NCI-H524 treated with DMSO at 0.1 percent for 48 hours (cell line): ENCODE results near the gene BMPR1B.
"Not testable (repeated sequence)": the region's sequence is repeated elsewhere in the genome, so short reads cannot be mapped to it uniquely, and the experiment has no call there.

ENCODE experiments used
- DNase-seq: peaks from one replicate; lab custom pipeline; 2025; lab: John Stamatoyannopoulos, UW

The BMPR1B gene

DNA sequence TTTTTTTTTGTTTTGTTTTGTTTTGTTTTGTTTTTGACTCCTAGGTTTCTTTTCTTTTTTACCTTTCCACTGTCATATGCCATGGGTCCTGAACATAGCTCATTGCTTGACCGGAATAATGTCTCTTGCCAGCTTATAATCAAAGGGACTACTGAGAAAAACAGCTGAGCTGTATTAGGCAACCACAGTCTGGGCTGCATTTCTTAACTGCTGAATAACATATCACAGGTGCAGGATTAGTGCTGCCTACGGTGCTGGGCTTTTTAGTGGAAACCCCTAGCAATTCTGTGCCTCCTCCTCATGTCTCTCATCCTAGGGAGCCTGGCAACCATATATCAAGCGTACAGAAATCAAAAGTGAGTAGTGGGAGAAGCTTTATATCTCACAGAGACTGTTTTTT is 333.5 kb downstream of the BMPR1B start:
- no peak for DNase-seq

- no peak for DNase-seq
These were observed 335.0 kb downstream of the BMPR1B start for GRCh38 chr4:95092766-95093165.

DNA sequence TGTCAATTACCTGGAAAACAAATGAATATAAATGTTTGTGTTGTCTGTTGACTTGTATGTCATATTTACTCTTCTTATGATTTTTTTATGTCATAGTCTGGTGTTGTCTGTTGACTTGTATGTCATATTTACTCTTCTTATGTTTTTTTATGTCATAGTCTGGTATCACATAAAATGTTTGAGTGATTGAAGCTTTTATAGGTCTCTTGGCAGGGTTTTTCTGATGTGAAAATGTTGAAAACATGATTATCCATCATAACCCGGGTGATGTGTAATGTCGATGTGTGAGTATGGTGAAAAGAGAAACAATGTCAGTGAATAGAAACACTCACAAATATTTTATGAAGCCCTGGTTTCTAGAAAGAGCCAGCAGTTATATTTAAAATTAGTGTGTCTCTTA is 335.7 kb downstream of the BMPR1B start:
- no peak for DNase-seq

GRCh38 chr4:95093936-95094929 is 336.5 kb downstream of the BMPR1B start:
- no peak for DNase-seq

DNA sequence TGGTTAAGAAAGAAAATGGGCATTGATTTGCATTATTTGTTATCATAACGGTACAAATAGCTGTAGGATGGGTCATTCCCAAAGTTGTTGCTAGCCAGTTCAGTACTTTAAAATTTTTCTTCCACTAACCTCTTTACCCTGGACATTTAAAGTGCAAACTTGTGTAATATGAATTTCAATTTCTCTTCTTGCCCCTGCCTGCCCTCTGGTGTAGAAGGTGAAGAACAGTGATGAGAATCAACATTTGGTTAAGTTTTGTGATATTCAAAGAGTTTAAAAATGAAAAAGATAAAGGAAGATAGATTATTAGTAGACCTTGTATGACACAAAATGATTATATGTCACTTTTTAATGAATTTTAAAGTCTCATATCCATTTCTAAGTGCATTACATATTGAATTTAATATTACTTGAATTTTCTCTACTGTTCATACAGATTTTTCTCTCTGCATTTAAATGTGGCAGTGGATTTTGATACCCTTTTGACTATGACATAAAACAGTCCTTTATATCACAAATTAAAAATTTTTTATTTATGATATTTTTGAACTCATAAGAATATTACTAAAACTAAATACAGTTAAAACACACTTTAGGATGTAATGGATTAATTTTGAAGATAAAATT is 337.7 kb downstream of the BMPR1B start:
- no peak for DNase-seq

GRCh38 chr4:95102162-95102790 is 344.5 kb downstream of the BMPR1B start:
- no peak for DNase-seq

DNA sequence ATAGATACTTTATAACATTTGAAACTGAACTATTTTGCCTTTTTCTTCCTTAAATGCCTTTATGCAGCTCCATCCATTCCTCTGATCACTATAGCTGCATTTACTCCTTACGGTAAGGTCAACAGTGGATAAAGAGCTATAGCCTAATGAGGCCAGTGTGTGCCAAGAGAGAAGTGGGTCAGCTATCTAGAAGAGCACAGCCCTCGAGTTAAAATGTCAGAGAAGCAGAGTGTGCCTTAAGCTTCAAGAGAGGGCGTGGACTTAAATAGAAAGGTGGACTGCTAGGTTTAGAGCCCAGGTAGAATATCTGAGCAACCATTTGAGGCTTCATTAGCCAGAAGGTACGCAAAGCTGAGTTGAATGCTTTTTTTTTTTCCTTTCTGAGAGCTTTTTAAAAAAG is 347.4 kb downstream of the BMPR1B start:
- DNase-seq = no peak

DNA sequence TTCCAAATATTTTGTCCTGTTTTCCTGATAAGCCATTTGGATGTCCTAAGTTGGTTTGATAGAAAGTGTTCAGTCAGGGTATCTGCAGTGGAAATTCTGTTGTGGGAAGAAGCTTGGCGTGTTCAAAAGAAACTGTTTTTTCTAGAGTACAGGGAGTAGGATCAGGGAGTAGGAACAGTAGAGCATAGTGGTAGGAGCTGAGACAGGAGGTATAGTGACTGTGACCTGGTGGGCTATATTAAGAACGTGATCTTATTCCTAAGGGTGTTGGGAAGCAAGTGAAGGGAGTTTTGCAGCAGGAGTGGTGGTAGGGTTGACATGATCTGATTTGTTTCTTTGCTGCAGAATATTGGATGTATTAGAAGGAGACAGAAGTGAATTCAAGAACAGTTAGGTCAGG is 348.2 kb downstream of the BMPR1B start:
- no peak for DNase-seq

DNA sequence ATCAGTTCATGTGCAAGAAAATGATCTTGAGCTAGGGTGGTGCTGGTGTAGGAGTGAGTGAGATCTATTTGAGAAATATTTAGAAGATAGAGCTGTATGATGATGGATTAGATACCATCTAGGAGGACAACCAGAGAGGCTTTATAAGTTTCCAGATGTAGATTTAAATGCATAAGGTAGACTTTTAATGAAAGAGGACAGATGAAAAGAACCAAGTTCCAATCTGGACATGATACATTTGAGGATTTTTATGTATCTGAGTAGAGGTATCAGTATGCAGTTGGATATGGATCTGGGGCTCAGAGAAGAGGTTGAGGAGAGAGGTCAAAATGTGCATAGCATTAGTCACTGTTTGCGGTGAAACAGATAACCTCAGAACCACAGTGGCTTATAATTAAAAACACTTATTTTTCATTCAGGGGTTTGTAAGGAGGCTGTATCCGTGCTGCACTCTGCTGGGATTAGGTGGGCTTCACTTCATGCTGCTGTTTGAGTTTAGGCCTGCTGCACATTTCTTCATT is 348.7 kb downstream of the BMPR1B start:
- no peak for DNase-seq

GRCh38 chr4:95107004-95107403 is 349.2 kb downstream of the BMPR1B start:
- no peak for DNase-seq

DNA sequence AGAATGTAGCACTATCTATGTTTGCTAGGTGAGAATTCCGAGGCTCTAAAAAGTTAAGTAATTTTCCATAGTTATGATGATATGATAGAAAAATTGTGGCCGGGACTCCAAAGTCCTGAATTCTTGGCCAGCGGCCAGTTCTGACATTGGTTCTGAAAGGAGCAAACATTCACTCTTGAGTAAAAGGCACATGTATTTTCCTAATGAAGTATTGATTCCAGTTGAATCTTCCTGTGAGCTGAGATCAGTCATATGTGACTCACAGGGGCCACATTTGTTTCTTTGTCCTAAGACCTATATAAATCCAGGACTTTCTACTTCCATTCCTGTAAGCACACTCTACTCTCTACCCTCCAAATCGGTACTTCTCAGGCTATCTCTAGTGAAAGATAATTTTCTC is 349.9 kb downstream of the BMPR1B start:
- DNase-seq = no peak

GRCh38 chr4:95108883-95109421 is 351.2 kb downstream of the BMPR1B start:
- no peak for DNase-seq

GRCh38 chr4:95114521-95114920 is 356.8 kb downstream of the BMPR1B start:
- DNase-seq = no peak

DNA sequence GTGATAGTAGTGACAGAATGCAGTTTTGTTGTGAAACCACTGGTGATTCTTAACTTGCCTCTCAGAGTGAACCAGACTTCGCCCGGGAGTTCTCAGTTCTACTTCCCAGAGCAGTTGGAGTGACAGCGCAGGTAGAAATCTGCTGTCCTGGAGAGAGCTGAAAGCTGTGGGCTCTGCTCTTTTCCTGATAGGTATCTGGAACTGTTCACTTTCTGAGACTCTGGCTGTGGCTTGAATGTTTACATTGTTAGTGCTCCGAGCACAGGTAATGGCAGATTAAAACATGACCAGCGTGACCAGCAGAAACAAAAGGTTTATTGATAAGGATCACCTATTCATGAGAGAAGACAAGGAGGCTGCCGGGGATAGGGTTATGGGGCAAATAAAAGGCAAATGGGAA is 360.7 kb downstream of the BMPR1B start:
- DNase-seq = no peak

GRCh38 chr4:95120456-95120855 is 362.7 kb downstream of the BMPR1B start:
- DNase-seq = no peak

DNA sequence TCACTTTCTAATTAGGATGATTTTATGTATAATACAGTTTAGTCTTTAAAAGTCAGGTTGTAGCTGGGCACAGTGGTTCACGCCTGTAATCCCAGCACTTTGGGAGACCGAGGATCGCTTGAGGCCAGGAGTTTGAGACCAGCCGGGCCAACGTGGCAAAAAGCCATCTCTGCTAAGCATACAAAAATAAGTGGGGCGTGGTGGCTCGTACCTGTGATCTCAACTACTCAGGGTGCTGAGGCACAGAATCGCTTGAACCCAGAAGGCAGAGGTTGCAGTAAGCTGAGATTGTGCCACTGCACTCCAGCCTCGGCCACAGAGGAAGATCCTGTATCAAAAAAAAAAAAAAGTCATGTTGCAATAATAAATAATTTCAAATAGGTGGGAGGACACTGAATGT is 364.2 kb downstream of the BMPR1B start:
- no peak for DNase-seq

GRCh38 chr4:95124906-95125504 is 367.2 kb downstream of the BMPR1B start:
- DNase-seq = no peak

GRCh38 chr4:95129031-95129430 is 371.3 kb downstream of the BMPR1B start:
- no peak for DNase-seq

GRCh38 chr4:95129821-95130311 is 372.1 kb downstream of the BMPR1B start:
- DNase-seq = no peak

DNA sequence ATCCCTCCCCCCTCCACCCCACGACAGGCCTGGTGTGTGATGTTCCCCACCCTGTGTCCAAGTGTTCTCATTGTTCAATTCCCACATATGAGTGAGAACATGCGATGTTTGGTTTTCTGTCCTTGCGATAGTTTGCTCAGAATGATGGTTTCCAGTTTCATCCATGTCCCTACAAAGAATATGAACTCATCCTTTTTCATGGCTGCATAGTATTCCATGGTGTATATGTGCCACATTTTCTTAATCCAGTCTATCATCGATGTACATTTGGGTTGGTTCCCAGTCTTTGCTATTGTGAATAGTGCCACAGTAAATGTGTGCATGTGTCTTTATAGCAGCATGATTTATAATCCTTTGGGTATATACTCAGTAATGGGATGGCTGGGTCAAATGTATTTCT is 376.3 kb downstream of the BMPR1B start:
- not testable (repeated sequence) for DNase-seq

- not testable (repeated sequence) for DNase-seq
These were observed 381.7 kb downstream of the BMPR1B start for GRCh38 chr4:95139424-95139823.

DNA sequence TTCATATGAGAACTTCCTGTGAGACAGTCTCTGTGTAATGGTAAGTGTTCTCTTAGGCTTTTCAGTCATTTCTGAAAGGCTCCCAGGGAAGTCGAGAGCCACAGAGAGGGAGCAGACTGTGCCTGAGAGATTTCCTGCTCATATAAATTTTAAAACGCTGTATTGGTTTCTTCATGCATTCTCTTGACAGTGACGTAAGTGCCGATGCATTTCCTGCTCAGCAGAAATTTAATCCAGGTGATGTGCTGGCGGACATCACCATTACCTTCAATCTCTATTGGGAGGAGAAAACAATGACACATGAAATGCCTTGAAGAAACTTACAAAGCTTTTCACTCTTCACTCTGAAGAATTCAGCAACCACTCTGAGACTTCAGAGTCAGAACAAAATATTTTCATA is 383.6 kb downstream of the BMPR1B start:
- no peak for DNase-seq
